ENCODE results near the gene ZDHHC14. TPM values are rescaled to one million over a fixed set of nuclear protein-coding genes. Genes with fewer than 3 reads are reported as not detected.
"Not testable (repeated sequence)": the region's sequence is repeated elsewhere in the genome, so short reads cannot be mapped to it uniquely, and the experiment has no call there.

Gene ZDHHC14
- total RNA-seq, 2 donors from 2014 or later: 10.2 to 10.6 TPM

DNA sequence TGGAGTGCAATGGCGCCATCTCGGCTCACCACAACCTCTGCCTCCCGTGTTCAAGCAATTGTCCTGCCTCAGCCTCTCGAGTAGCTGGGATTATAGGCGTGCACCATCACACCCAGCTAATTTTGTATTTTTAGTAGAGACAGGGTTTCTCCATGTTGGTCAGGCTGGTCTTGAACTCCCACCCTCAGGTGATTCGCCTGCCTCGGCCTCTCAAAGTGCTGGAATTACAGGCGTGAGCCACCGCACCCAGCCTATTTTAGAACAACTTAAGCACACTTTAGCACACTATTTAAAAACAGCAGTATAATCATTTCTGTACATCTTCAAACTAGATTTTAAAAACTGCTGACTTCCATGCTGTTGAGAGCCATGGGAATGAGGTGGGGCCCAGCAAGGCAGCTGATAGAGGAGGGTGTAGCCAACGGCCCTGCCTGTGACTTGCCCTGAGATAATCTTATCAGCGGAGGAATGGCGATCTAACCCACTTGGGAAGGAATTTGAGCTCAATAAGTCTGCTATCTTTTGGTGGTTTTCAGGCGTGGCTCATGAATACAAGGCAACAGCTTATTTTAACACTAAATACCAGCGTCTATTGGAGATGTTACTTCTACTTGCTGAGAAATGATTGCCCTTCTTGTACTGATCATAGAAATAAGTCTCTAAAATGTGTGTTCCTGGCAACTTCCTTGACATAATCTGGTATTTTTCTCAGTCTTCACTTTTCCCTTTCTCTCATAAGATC, 12.1 kb downstream of the ZDHHC14 start:
- 85 to 88% methylated on average over 12 to 14 of the region's 14 CpGs for WGBS, 2 donors

GRCh38 chr6:157393669-157394327, 12.8 kb downstream of the ZDHHC14 start:
- no peak for DNase-seq
- intact Hi-C loops (cut with DNase I): no loop called here
- Histone ChIP-seq H3K4me1 (no peaks in the 10 kb centered on the region), H3K36me3 (replicated peaks in 1 of 2; ENCODE audit: insufficient read depth in 1 of 2, low read depth in 2 of 2) (no peaks in the 10 kb centered on the region), H3K4me3 (no peak overlapping the region), H3K27ac (no peak overlapping the region), H3K9me3 (no peaks in the 10 kb centered on the region), H3K27me3 (no peaks in the 10 kb centered on the region)
- TF ChIP-seq POLR2A (IDR thresholded peaks at IDR 0.05) (no peak), CTCF (IDR thresholded peaks at IDR 0.05) (no peak)
- ATAC-seq: no peak
- WGBS, 2 donors: 66 to 85% methylated on average over 6 of the region's 6 CpGs

More for the DNA sequence above, 12.1 kb downstream of the ZDHHC14 start:
- intact Hi-C loops (cut with DNase I): no loop called here
- no peaks in the 10 kb centered on the region for H3K4me1 ChIP-seq
- H3K9me3 ChIP-seq: no peaks in the 10 kb centered on the region
- no peak overlapping the region for H3K27ac ChIP-seq
- ATAC-seq: no peak
- H3K27me3 ChIP-seq: no peaks in the 10 kb centered on the region
- TF ChIP-seq CTCF (IDR thresholded peaks at IDR 0.05) (no peak), POLR2A (IDR thresholded peaks at IDR 0.05) (no peak)
- no peak overlapping the region for H3K4me3 ChIP-seq
- DNase-seq: no peak
- no peaks in the 10 kb centered on the region for H3K36me3 ChIP-seq (replicated peaks in 1 of 2; ENCODE audit: insufficient read depth in 1 of 2, low read depth in 2 of 2)

DNA sequence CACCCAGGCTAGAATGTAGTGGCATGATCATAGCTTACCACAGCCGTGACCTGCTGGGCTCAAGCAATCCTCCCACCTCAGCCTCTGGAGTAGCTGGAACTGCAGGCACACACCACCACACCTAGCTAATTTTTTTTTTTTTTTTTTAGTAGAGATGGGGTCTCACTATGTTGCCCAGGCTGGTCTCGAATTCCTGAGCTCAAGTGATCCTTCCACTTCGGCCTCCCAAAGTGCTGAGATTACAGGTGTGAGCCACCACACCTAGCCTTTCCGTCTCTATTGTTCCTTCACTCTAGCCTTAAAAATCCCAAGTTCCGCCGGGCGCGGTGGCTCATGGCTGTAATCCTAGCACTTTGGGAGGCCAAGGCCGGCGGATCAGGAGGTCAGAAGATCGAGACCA, 14.2 kb downstream of the ZDHHC14 start:
- H3K27ac ChIP-seq; DNase-seq; H3K9me3 ChIP-seq; intact Hi-C loops (cut with DNase I); ATAC-seq; H3K4me3 ChIP-seq; H3K27me3 ChIP-seq; H3K4me1 ChIP-seq; H3K36me3 ChIP-seq (replicated peaks in 1 of 2; ENCODE audit: insufficient read depth in 1 of 2, low read depth in 2 of 2): not testable (repeated sequence)
- WGBS, 2 donors: 90 to 95% methylated on average over 11 of the region's 11 CpGs

- no peak for ATAC-seq
- no peak for DNase-seq
These were observed 15.0 kb downstream of the ZDHHC14 start for GRCh38 chr6:157396026-157396425.

More at GRCh38 chr6:157396026-157396425, 15.0 kb downstream of the ZDHHC14 start:
- H3K9me3 ChIP-seq: no peaks in the 10 kb centered on the region
- H3K4me3 ChIP-seq: no peak overlapping the region
- TF ChIP-seq POLR2A (IDR thresholded peaks at IDR 0.05): no peak
- no peak for TF ChIP-seq CTCF (IDR thresholded peaks at IDR 0.05)
- intact Hi-C loops (cut with DNase I): no loop called here
- WGBS, 2 donors: 81 to 90% methylated on average over 3 of the region's 3 CpGs
- no peaks in the 10 kb centered on the region for H3K4me1 ChIP-seq
- no peaks in the 10 kb centered on the region for H3K36me3 ChIP-seq (replicated peaks in 1 of 2; ENCODE audit: insufficient read depth in 1 of 2, low read depth in 2 of 2)
- no peaks in the 10 kb centered on the region for H3K27me3 ChIP-seq
- no peak overlapping the region for H3K27ac ChIP-seq

Measured in body of pancreas (tissue), 4 donors.